GM12892 (cell line): ENCODE results near the gene NDRG4.

Experiments used
- POLR2A ChIP-seq: IDR thresholded peaks from 2 replicates; pipeline ENCODE4 v1.6.1; 2011; ENCODE audit warnings: low read depth, low read length, control low read depth
- POLR2AphosphoS5 ChIP-seq: IDR thresholded peaks from 2 replicates; pipeline ENCODE4 v1.6.1; 2011; ENCODE audit warnings: low read depth, low read length, control low read depth
- TAF1 ChIP-seq: IDR thresholded peaks from 2 replicates; pipeline ENCODE4 v1.6.1; 2011; ENCODE audit warnings: low read depth, mild to moderate bottlenecking, control low read depth, low read length, borderline replicate concordance

GRCh38 chr16:58513874-58514273 lies 13.9 kb downstream of the NDRG4 start:
- no peak for TF ChIP-seq POLR2A
- no peak for TF ChIP-seq TAF1
- no peak for TF ChIP-seq POLR2AphosphoS5
